ENCODE measurements around the gene MAST4. TPM values are rescaled to one million over a fixed set of nuclear protein-coding genes. Genes with fewer than 3 reads are reported as not detected.

The MAST4 gene
- total RNA-seq, 1 donor from 2014 or later = 26.8 TPM

GRCh38 chr5:67066815-67067214 is 470.6 kb downstream of the MAST4 start:
- DNase-seq (ENCODE audit: low read depth in 2 of 2) = peak in 1 of 2 donors; percentile 40

- no peak for DNase-seq (ENCODE audit: low read depth in 2 of 2)
These were observed 477.0 kb downstream of the MAST4 start for GRCh38 chr5:67073045-67073680.

- no peak for DNase-seq (ENCODE audit: low read depth in 2 of 2)
These were observed 481.1 kb downstream of the MAST4 start for GRCh38 chr5:67077296-67077695.

GRCh38 chr5:67081261-67081660 is 485.1 kb downstream of the MAST4 start:
- DNase-seq (ENCODE audit: low read depth in 2 of 2) = no peak

- peak in 1 of 2 donors; percentile 64 for DNase-seq (ENCODE audit: low read depth in 2 of 2)
These were observed 486.7 kb downstream of the MAST4 start for GRCh38 chr5:67082941-67083340.

- no peak for DNase-seq (ENCODE audit: low read depth in 2 of 2)
These were observed 489.4 kb downstream of the MAST4 start for GRCh38 chr5:67085616-67086015.

- no peak for DNase-seq (ENCODE audit: low read depth in 2 of 2)
These were observed 493.1 kb downstream of the MAST4 start for GRCh38 chr5:67089200-67089725.

- DNase-seq (ENCODE audit: low read depth in 2 of 2) = no peak
These were observed 493.8 kb downstream of the MAST4 start for GRCh38 chr5:67090040-67090439.

- DNase-seq (ENCODE audit: low read depth in 2 of 2) = no peak
These were observed 494.4 kb downstream of the MAST4 start for GRCh38 chr5:67090593-67090992.

- DNase-seq (ENCODE audit: low read depth in 2 of 2) = peak; percentile 35 to 64
These were observed 496.3 kb downstream of the MAST4 start for GRCh38 chr5:67092535-67092934.

- DNase-seq (ENCODE audit: low read depth in 2 of 2) = no peak
These were observed 497.1 kb downstream of the MAST4 start for GRCh38 chr5:67093279-67093678.

GRCh38 chr5:67094476-67095300 is 498.5 kb downstream of the MAST4 start:
- DNase-seq (ENCODE audit: low read depth in 2 of 2) = peak; percentile 18 to 40

- peak; percentile 61 to 89 for DNase-seq (ENCODE audit: low read depth in 2 of 2)
These were observed 499.4 kb downstream of the MAST4 start for GRCh38 chr5:67095346-67096171.

- DNase-seq (ENCODE audit: low read depth in 2 of 2) = no peak
These were observed 502.5 kb downstream of the MAST4 start for GRCh38 chr5:67098656-67099055.

- DNase-seq (ENCODE audit: low read depth in 2 of 2) = no peak
These were observed 504.1 kb downstream of the MAST4 start for GRCh38 chr5:67100301-67100700.

- no peak for DNase-seq (ENCODE audit: low read depth in 2 of 2)
These were observed 506.5 kb downstream of the MAST4 start for GRCh38 chr5:67102708-67103107.

- DNase-seq (ENCODE audit: low read depth in 2 of 2) = no peak
These were observed 508.7 kb downstream of the MAST4 start for GRCh38 chr5:67104859-67105258.

GRCh38 chr5:67105270-67105669 is 509.1 kb downstream of the MAST4 start:
- no peak for DNase-seq (ENCODE audit: low read depth in 2 of 2)

GRCh38 chr5:67106626-67107342 is 510.6 kb downstream of the MAST4 start:
- DNase-seq (ENCODE audit: low read depth in 2 of 2) = no peak

GRCh38 chr5:67111779-67112178 is 515.6 kb downstream of the MAST4 start:
- no peak for DNase-seq (ENCODE audit: low read depth in 2 of 2)

- DNase-seq (ENCODE audit: low read depth in 2 of 2) = peak in 1 of 2 donors; percentile 63
These were observed 519.1 kb downstream of the MAST4 start for GRCh38 chr5:67115246-67115645.

All from lung microvascular endothelial cell (primary cell).